Measurements from ENCODE around the gene NCOA7.

DNA sequence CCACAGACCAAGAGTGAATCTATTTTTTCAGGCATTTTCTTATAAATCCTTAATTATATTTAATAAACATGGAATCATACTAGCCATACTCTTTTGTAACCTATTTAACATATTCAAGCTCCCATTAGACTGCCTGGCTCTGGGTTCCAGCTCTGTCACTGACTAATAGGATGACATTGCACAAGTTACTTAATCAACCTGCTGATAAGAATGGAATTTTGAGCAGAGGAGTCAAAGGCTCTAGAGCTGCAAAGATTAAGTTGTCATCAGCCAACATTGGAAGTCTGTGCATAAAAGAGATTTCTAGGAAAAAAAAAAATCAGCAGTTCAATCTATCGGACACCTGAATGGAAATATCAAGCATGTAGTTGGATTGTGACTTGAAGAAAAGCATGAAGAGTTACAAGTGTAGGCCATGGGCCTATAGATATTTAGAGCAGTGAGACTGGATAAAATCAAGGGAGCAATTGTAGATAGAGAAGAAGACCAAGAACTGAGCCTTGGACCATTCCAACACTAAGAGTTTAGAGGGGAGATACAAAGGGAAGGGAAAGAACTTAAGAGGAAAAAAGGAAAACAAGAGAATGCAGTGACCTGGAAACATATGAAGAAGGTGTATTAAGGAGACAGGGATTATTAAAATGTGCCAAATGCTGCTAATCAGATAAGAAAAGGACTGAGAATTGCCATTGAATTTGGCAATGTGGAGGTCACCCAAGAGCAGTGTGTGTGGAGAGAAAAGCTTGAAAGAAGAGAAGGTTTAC is 154.8 kb downstream of the NCOA7 start:
- TF ChIP-seq TBP (IDR thresholded peaks at IDR 0.05; ENCODE audit: low read depth, low read length) (no peak), SRF (IDR thresholded peaks at IDR 0.05; ENCODE audit: low read depth, low read length) (no peak), TAF1 (IDR thresholded peaks at IDR 0.05; ENCODE audit: low read depth, low read length) (no peak), JUN (IDR thresholded peaks at IDR 0.05; ENCODE audit: low read depth, low read length) (no peak)
- TF ChIP-seq, protein P1, sequence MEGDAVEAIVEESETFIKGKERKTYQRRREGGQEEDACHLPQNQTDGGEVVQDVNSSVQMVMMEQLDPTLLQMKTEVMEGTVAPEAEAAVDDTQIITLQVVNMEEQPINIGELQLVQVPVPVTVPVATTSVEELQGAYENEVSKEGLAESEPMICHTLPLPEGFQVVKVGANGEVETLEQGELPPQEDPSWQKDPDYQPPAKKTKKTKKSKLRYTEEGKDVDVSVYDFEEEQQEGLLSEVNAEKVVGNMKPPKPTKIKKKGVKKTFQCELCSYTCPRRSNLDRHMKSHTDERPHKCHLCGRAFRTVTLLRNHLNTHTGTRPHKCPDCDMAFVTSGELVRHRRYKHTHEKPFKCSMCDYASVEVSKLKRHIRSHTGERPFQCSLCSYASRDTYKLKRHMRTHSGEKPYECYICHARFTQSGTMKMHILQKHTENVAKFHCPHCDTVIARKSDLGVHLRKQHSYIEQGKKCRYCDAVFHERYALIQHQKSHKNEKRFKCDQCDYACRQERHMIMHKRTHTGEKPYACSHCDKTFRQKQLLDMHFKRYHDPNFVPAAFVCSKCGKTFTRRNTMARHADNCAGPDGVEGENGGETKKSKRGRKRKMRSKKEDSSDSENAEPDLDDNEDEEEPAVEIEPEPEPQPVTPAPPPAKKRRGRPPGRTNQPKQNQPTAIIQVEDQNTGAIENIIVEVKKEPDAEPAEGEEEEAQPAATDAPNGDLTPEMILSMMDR (IDR thresholded peaks at IDR 0.05; ENCODE audit: control extremely low read depth in 1 of 3, insufficient read depth in 1 of 3, low read depth in 1 of 3, low read length in 3 of 3), result no peak
